ENCODE data around the gene MTIF3. TPM values are rescaled to one million over a fixed set of nuclear protein-coding genes. Genes with fewer than 3 reads are reported as not detected.
A peak's percentile ranks its signal among the peaks of the same experiment; 100 is the strongest.
"Not testable (repeated sequence)": the region's sequence is repeated elsewhere in the genome, so short reads cannot be mapped to it uniquely, and the experiment has no call there.

The MTIF3 gene
- total RNA-seq, 1 donor from 2014 or later = 38.6 TPM

- intact Hi-C loops (cut with DNase I) = no loop called here
- H3K4me3 ChIP-seq = no peak overlapping the region
- no peaks in the 10 kb centered on the region for H3K27me3 ChIP-seq
- H3K9me3 ChIP-seq = no peaks in the 10 kb centered on the region
- H3K27ac ChIP-seq = peak overlapping the region; percentile 59
- H3K4me1 ChIP-seq = peaks cover 15% of the 10 kb centered on the region
- ATAC-seq (no peak), DNase-seq (no peak)
- no peak for TF ChIP-seq CTCF (IDR thresholded peaks at IDR 0.05)
- no peaks in the 10 kb centered on the region for H3K36me3 ChIP-seq
These were observed 46.5 kb downstream of the MTIF3 start for GRCh38 chr13:27403727-27404385.

DNA sequence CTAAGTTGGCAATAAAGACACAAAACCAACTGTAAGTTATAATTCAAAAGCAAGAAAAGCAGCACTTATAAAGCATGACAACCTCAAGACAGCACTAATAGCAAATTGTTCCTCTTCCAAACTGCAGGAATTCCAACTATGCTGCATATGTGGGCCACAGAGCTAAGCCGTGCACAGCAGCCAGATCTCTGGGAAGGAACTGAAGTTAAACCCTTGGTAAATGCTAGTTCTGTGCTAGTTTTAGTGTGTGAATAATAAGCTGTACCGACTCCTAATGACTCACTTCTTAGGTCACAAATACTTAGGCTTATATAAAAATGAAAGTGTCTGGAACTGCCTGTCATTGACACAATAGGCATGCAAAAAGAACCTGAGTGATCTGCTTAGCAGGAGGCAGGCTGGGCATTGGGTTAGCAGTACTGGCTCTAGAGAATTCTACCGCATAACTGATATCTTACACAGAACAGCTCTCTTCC is 47.1 kb downstream of the MTIF3 start:
- H3K27ac ChIP-seq = peak overlapping the region; percentile 59

GRCh38 chr13:27401210-27401609 is 49.2 kb downstream of the MTIF3 start:
- Histone ChIP-seq H3K4me3 (no peak overlapping the region), H3K36me3 (no peaks in the 10 kb centered on the region), H3K27me3 (peaks cover 3% of the 10 kb centered on the region), H3K4me1 (peaks cover 15% of the 10 kb centered on the region), H3K27ac (no peak overlapping the region), H3K9me3 (no peaks in the 10 kb centered on the region)
- DNase-seq = no peak
- intact Hi-C loops (cut with DNase I) = no loop called here
- ATAC-seq = peak; percentile 83
- TF ChIP-seq CTCF (IDR thresholded peaks at IDR 0.05) = no peak

More for the DNA sequence above, 47.1 kb downstream of the MTIF3 start:
- Histone ChIP-seq H3K36me3 (no peaks in the 10 kb centered on the region), H3K4me1 (peaks cover 15% of the 10 kb centered on the region), H3K4me3 (no peak overlapping the region), H3K27me3 (no peaks in the 10 kb centered on the region), H3K9me3 (no peaks in the 10 kb centered on the region)
- peak; percentile 63 for ATAC-seq
- no peak for DNase-seq
- no peak for TF ChIP-seq CTCF (IDR thresholded peaks at IDR 0.05)
- intact Hi-C loops (cut with DNase I) = no loop called here

DNA sequence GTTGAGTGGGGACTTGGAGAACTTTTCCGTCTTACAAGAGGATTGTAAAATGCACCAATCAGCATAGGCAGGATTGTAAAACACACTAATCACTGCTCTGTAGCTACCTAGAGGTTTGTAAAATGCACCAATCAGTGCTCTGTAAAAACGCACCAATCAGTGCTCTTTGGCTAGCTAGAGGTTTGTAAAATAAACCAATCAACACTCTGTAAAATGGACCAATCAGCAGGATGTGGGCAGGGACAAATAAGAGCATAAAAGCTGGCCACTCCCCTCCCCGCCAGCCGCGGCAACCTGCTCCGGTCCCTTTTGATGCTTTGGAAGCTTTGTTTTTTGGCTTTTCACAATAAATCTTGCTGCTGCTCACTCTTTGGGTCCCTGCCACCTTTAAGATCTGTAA is 50.0 kb downstream of the MTIF3 start:
- H3K9me3 ChIP-seq; H3K27ac ChIP-seq; DNase-seq; H3K4me3 ChIP-seq; ATAC-seq; intact Hi-C loops (cut with DNase I); H3K36me3 ChIP-seq; H3K27me3 ChIP-seq: not testable (repeated sequence)
- peaks cover 15% of the 10 kb centered on the region for H3K4me1 ChIP-seq

- no peaks in the 10 kb centered on the region for H3K36me3 ChIP-seq
- H3K4me1 ChIP-seq = peaks cover 8% of the 10 kb centered on the region
- no peaks in the 10 kb centered on the region for H3K9me3 ChIP-seq
- H3K27ac ChIP-seq = no peak overlapping the region
- ATAC-seq (no peak), DNase-seq (no peak)
- no peak for TF ChIP-seq CTCF (IDR thresholded peaks at IDR 0.05)
- H3K4me3 ChIP-seq = no peak overlapping the region
- H3K27me3 ChIP-seq = peaks cover 4% of the 10 kb centered on the region
- intact Hi-C loops (cut with DNase I) = no loop called here
These were observed 52.0 kb downstream of the MTIF3 start for GRCh38 chr13:27398360-27398759.

DNA sequence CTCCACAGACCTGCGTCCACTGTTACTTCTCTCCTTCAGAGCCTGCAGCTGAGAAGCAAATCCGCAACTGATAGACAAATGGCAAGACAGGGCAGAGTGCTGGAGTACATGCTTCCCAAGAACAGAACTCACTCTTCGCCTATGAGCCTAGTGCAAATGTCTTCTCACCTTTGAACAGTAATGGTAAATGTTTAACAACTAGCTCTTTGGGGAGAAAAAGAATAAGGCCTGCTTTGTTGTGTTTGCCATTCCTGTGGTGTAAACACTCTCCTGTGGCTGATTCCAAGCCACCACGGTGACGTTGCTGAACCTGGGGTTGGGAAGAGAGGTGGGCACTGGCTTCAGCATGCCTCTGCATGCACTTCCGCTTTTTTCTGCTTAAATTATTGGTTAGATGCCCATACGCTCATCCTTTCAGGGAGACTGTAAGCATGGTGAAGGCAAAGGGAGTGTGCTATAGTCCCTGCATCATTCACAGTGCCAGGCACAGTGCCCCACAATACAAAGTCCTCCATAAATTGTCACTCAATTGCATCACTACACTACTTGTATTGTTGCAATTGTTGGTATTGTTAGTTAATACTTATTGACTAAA is 54.0 kb downstream of the MTIF3 start:
- Histone ChIP-seq H3K9me3 (no peaks in the 10 kb centered on the region), H3K4me1 (peaks cover 5% of the 10 kb centered on the region), H3K36me3 (no peaks in the 10 kb centered on the region), H3K27ac (no peak overlapping the region), H3K27me3 (peaks cover 4% of the 10 kb centered on the region), H3K4me3 (no peak overlapping the region)
- TF ChIP-seq CTCF (IDR thresholded peaks at IDR 0.05) = no peak
- intact Hi-C loops (cut with DNase I) = no loop called here
- no peak for ATAC-seq
- DNase-seq = no peak
